Ammon's horn (tissue), 1 donor: ENCODE measurements around the gene EPB41L4A.
"Not testable (repeated sequence)": the region's sequence is repeated elsewhere in the genome, so short reads cannot be mapped to it uniquely, and the experiment has no call there.

Experiments used
- DNase-seq: peaks from one replicate; pipeline ENCODE4 v3.0.0-alpha.2; 2016; ENCODE audit warnings: low spot score

EPB41L4A gene

GRCh38 chr5:112419164-112419985 is at the start of gene EPB41L4A:
TSS of gene EPB41L4A (minus strand) at chr5:112419277. CDS start at chr5:112419039, 238 bp downstream.
- peak; percentile 35 for DNase-seq

GRCh38 chr5:112467485-112467884 is 48.4 kb upstream of the EPB41L4A start:
- no peak for DNase-seq

GRCh38 chr5:112466261-112466660 is 47.2 kb upstream of the EPB41L4A start:
- DNase-seq, result not testable (repeated sequence)

- not testable (repeated sequence) for DNase-seq
These were observed 28.2 kb upstream of the EPB41L4A start for GRCh38 chr5:112447187-112447760.

- no peak for DNase-seq
These were observed 26.7 kb upstream of the EPB41L4A start for GRCh38 chr5:112445626-112446350.

- DNase-seq, result not testable (repeated sequence)
These were observed 24.9 kb upstream of the EPB41L4A start for GRCh38 chr5:112443932-112444331.

- DNase-seq, result no peak
These were observed 21.0 kb upstream of the EPB41L4A start for GRCh38 chr5:112440031-112440430.

- no peak for DNase-seq
These were observed 17.1 kb upstream of the EPB41L4A start for GRCh38 chr5:112436144-112436543.

- DNase-seq, result no peak
These were observed 15.6 kb upstream of the EPB41L4A start for GRCh38 chr5:112434641-112435040.

- DNase-seq, result not testable (repeated sequence)
These were observed 7.1 kb upstream of the EPB41L4A start for GRCh38 chr5:112426202-112426601.

- peak; percentile 89 for DNase-seq
These were observed 1.1 kb upstream of the EPB41L4A start for GRCh38 chr5:112419986-112420864.

GRCh38 chr5:112418659-112419163 is 366 bp downstream of the EPB41L4A start:
- DNase-seq, result no peak

- DNase-seq, result peak; percentile 24
These were observed 982 bp downstream of the EPB41L4A start for GRCh38 chr5:112417931-112418658.

- no peak for DNase-seq
These were observed 3.5 kb downstream of the EPB41L4A start for GRCh38 chr5:112415552-112415951.

GRCh38 chr5:112413611-112414010 is 5.5 kb downstream of the EPB41L4A start:
- DNase-seq, result no peak

- DNase-seq, result no peak
These were observed 6.7 kb downstream of the EPB41L4A start for GRCh38 chr5:112412346-112412745.

- no peak for DNase-seq
These were observed 7.2 kb downstream of the EPB41L4A start for GRCh38 chr5:112411903-112412302.

- no peak for DNase-seq
These were observed 11.4 kb downstream of the EPB41L4A start for GRCh38 chr5:112407666-112408065.

- no peak for DNase-seq
These were observed 11.8 kb downstream of the EPB41L4A start for GRCh38 chr5:112407240-112407639.

GRCh38 chr5:112403069-112403468 is 16.0 kb downstream of the EPB41L4A start:
- DNase-seq, result no peak

GRCh38 chr5:112401924-112402323 is 17.2 kb downstream of the EPB41L4A start:
- DNase-seq, result no peak
